Osteoblast (primary cell): Measurements from ENCODE around the gene CPS1. TPM values are rescaled to one million over a fixed set of nuclear protein-coding genes. Genes with fewer than 3 reads are reported as not detected.
A peak's percentile ranks its signal among the peaks of the same experiment; 100 is the strongest.

Source experiments
- DNase-seq: peaks from one replicate; pipeline ENCODE4 v3.0.0; 2011; ENCODE audit warnings: low spot score, mixed read lengths; ENCODE audit not compliant: insufficient read length; ENCODE audit errors: missing footprints
- H2AFZ ChIP-seq: 2 replicates; pipeline ENCODE4 v1.6.0; 2011; ENCODE audit warnings: mild to moderate bottlenecking, low read length
- H3K27ac ChIP-seq: 2 replicates; pipeline ENCODE4 v1.5.1; 2011; ENCODE audit warnings: mild to moderate bottlenecking, low read depth, low read length, moderate library complexity
- H3K27me3 ChIP-seq: 2 replicates; pipeline ENCODE4 v1.6.0; 2012; ENCODE audit warnings: mild to moderate bottlenecking, control low read depth, inconsistent platforms, low read length, moderate library complexity; ENCODE audit not compliant: insufficient read depth
- H3K36me3 ChIP-seq: 2 replicates; pipeline ENCODE4 v1.5.1; 2011; ENCODE audit warnings: mild to moderate bottlenecking, low read length, control low read depth, moderate library complexity; ENCODE audit not compliant: insufficient read depth
- H3K4me1 ChIP-seq: 2 replicates; pipeline ENCODE4 v1.5.1; 2011; ENCODE audit warnings: mild to moderate bottlenecking, low read length, control low read depth, moderate library complexity; ENCODE audit not compliant: insufficient read depth
- H3K4me2 ChIP-seq: 2 replicates; pipeline ENCODE4 v1.6.0; 2011; ENCODE audit warnings: mild to moderate bottlenecking, low read length; ENCODE audit not compliant: insufficient read depth
- H3K4me3 ChIP-seq: fragments of 200-600 bp; sonication (generic); 3 replicates; pipeline ENCODE4 v1.5.1; 2012; ENCODE audit warnings: mild to moderate bottlenecking, low read length, inconsistent platforms; ENCODE audit not compliant: insufficient read depth
- H3K79me2 ChIP-seq: 2 replicates; pipeline ENCODE4 v1.6.0; 2012; ENCODE audit warnings: mild to moderate bottlenecking, low read length, control low read depth, inconsistent platforms; ENCODE audit not compliant: insufficient read depth
- H3K9me3 ChIP-seq: 2 replicates; pipeline ENCODE4 v1.5.1; 2011; ENCODE audit warnings: low read depth, low read length, control low read depth
- H4K20me1 ChIP-seq: 2 replicates; pipeline ENCODE4 v1.6.0; 2012; ENCODE audit warnings: mild to moderate bottlenecking, low read length, control low read depth; ENCODE audit not compliant: insufficient read depth
- total RNA-seq: library from RNA; depleted of rRNA; stranded (reverse); fragments of >200 nt; gene quantifications from 2 replicates; pipeline ENCODE4 v1.2.3, GENCODE V29; 2012
- TF ChIP-seq, protein P1 (sequence below): IDR thresholded peaks from 2 replicates; pipeline ENCODE4 v1.5.1; 2011; ENCODE audit warnings: mild to moderate bottlenecking, low read depth, low read length, moderate library complexity; ENCODE audit errors: extremely low read depth

The CPS1 gene
- total RNA-seq, 1 donor = 21.7 TPM

DNA sequence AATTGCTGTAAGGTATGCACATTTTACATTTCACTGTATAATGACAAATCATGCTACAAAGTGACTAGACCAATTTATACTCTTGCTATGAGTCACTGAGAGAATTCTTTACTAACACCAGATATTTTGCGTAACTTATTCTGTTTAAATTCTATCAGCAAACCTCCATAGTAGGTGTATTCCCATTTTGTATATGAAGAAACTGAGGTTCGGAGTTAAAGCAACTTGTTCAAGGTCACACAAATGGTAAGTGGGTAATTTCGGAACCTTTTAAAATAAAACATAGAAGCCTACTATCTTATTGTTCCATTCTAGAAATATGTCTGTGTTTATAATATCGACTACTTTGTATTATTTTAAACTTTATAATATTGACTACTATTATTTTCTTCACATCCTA, 15.9 kb upstream of the CPS1 start:
- H3K4me3 ChIP-seq = no peak overlapping the region
- no peak for DNase-seq
- H3K27me3 ChIP-seq = no peaks in the 10 kb centered on the region
- H3K4me2 ChIP-seq = no peak overlapping the region
- H3K9me3 ChIP-seq = no peaks in the 10 kb centered on the region
- H2AFZ ChIP-seq = no peak overlapping the region
- H3K4me1 ChIP-seq = no peaks in the 10 kb centered on the region
- H3K27ac ChIP-seq = no peak overlapping the region
- no peaks in the 10 kb centered on the region for H3K36me3 ChIP-seq
- H4K20me1 ChIP-seq = no peaks in the 10 kb centered on the region
- TF ChIP-seq, protein P1, sequence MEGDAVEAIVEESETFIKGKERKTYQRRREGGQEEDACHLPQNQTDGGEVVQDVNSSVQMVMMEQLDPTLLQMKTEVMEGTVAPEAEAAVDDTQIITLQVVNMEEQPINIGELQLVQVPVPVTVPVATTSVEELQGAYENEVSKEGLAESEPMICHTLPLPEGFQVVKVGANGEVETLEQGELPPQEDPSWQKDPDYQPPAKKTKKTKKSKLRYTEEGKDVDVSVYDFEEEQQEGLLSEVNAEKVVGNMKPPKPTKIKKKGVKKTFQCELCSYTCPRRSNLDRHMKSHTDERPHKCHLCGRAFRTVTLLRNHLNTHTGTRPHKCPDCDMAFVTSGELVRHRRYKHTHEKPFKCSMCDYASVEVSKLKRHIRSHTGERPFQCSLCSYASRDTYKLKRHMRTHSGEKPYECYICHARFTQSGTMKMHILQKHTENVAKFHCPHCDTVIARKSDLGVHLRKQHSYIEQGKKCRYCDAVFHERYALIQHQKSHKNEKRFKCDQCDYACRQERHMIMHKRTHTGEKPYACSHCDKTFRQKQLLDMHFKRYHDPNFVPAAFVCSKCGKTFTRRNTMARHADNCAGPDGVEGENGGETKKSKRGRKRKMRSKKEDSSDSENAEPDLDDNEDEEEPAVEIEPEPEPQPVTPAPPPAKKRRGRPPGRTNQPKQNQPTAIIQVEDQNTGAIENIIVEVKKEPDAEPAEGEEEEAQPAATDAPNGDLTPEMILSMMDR = no peak
- no peaks in the 10 kb centered on the region for H3K79me2 ChIP-seq

DNA sequence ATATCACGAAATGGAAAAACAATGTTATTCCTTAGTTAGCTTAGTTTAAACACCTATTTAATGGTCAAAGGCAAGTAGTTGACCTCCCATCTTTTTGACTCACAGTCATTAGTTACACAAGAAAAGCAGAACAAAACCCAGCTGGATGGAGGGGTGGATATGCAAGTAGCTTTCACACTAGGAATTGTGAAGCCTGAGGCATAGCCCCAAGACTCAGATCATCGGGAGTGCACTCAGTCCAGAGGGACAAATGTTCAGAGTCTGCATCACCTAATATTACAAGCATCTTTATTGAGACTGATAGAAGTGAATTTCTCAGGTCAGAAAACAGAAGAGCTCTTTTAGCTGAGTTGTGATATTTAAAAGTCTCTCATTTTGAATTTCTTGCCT, 15.5 kb upstream of the CPS1 start:
- H3K27ac ChIP-seq = no peak overlapping the region
- no peaks in the 10 kb centered on the region for H4K20me1 ChIP-seq
- H3K27me3 ChIP-seq = no peaks in the 10 kb centered on the region
- H2AFZ ChIP-seq = no peak overlapping the region
- H3K9me3 ChIP-seq = no peaks in the 10 kb centered on the region
- no peaks in the 10 kb centered on the region for H3K79me2 ChIP-seq
- no peak overlapping the region for H3K4me2 ChIP-seq
- no peaks in the 10 kb centered on the region for H3K4me1 ChIP-seq
- TF ChIP-seq, protein P1 = no peak
- H3K36me3 ChIP-seq = no peaks in the 10 kb centered on the region
- H3K4me3 ChIP-seq = no peak overlapping the region
- DNase-seq = peak; percentile 30

DNA sequence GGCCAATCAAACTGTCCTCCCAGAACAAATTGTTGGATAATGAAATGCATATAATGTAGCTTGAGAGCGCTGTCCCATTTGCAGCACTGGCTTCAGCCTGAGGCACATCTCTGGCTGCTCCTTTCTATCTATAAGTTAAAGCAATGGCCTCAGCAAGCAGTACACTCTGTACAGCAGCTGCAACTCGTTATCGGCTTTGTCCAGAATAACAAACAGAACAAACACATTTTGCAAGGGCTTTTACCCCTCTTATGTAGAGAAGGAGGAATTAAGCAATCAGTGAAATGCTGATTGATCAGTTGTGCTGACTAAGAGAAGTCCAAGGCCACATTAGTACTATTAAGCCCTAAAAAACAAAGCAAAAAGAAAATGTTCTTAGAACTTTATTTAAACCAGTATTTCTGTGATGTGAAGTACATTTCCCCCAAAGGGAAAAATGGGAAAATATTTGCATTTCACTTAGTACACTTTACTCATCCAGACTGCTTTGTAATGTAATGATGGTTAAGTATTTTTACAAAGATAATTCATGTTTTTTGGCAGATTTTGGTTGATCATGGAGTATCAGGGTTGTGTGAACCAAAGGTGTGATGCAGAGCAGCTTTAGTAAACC, 15.0 kb upstream of the CPS1 start:
- Histone ChIP-seq H3K4me3 (no peak overlapping the region), H3K79me2 (no peaks in the 10 kb centered on the region), H3K4me1 (no peaks in the 10 kb centered on the region), H3K36me3 (no peaks in the 10 kb centered on the region), H3K27me3 (no peaks in the 10 kb centered on the region), H4K20me1 (no peaks in the 10 kb centered on the region), H3K4me2 (no peak overlapping the region), H3K27ac (no peak overlapping the region), H2AFZ (no peak overlapping the region), H3K9me3 (no peaks in the 10 kb centered on the region)
- TF ChIP-seq, protein P1 = no peak
- no peak for DNase-seq

DNA sequence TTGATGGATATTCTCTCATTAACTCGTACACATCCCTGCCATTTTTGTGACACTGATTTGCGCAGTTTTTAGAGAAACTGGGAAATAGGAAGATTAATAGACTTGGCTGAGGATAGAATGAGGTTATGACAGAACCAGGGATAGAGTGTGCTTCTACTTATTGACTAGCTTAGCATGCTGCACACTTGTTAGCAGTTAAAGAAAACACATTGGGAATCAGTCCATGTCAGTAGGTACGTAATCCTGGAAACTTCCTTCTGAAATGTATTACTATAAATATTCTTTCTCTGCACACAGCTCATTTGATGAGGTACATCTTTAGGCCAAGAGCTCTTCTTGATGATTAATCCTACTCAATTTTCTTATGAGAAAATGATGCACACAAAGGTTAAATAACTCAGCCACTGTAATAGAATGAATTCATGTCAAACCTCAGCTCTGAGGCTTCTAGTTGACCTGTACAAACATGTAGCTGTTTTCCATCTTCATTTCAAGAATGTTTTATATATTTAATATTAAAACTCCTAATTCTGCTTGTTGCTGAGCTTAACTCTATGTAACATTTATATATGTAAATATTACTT, 12.3 kb upstream of the CPS1 start:
- TF ChIP-seq, protein P1 = no peak
- Histone ChIP-seq H3K9me3 (no peaks in the 10 kb centered on the region), H3K36me3 (no peaks in the 10 kb centered on the region), H3K4me2 (no peak overlapping the region), H3K27me3 (no peaks in the 10 kb centered on the region), H2AFZ (no peak overlapping the region), H3K4me1 (no peaks in the 10 kb centered on the region), H3K4me3 (no peak overlapping the region), H3K79me2 (no peaks in the 10 kb centered on the region), H3K27ac (no peak overlapping the region), H4K20me1 (no peaks in the 10 kb centered on the region)
- DNase-seq = no peak
